A673 (cell line): ENCODE results near the gene RS1. TPM values are rescaled to one million over a fixed set of nuclear protein-coding genes. Genes with fewer than 3 reads are reported as not detected.

ENCODE experiments used
- BruUV-seq: library from RNA; stranded (reverse); fragments of 400-500 nt; replicated peaks from 2 replicates; lab custom pipeline; 2021; lab: Mats Ljungman, UMichigan
- CTCF ChIA-PET: fragments of 300-600 bp; sonication (Branson Sonifier 250); formaldehyde crosslinking; loops from one replicate; lab custom pipeline; 2022; ENCODE audit warnings: antibody characterized with exemption; lab: Charles Lee
- POLR2A ChIA-PET: fragments of 300-600 bp; sonication (Branson Sonifier 250); formaldehyde crosslinking; loops from one replicate; lab custom pipeline; 2022; ENCODE audit warnings: antibody characterized with exemption; ENCODE audit not compliant: low non-redundant PET; lab: Charles Lee
- DNase-seq: peaks from one replicate; pipeline ENCODE4 v3.0.0-alpha.2; 2015; ENCODE audit warnings: low spot score
- H3K27ac ChIP-seq: fragments of 200-600 bp; sonication (generic); 2 replicates; pipeline ENCODE4 v1.5.1; 2016; ENCODE audit warnings: mixed run types, low read depth, mild to moderate bottlenecking, mixed read lengths, antibody characterized with exemption, low read length; ENCODE audit not compliant: poor library complexity, severe bottlenecking
- H3K27me3 ChIP-seq: fragments of 200-600 bp; sonication (generic); replicated peaks from 2 replicates; pipeline ENCODE4 v1.6.1; 2017; ENCODE audit warnings: mixed run types, low read depth, mild to moderate bottlenecking, mixed read lengths, antibody characterized with exemption, low read length; ENCODE audit not compliant: insufficient read depth, poor library complexity
- H3K36me3 ChIP-seq: fragments of 200-600 bp; sonication (generic); 2 replicates; pipeline ENCODE4 v1.6.1; 2016; ENCODE audit warnings: mixed run types, mild to moderate bottlenecking, mixed read lengths, antibody characterized with exemption, low read length; ENCODE audit not compliant: insufficient read depth, poor library complexity, severe bottlenecking
- H3K4me1 ChIP-seq: fragments of 200-600 bp; sonication (generic); 2 replicates; pipeline ENCODE4 v1.6.1; 2017; ENCODE audit warnings: mixed run types, mild to moderate bottlenecking, mixed read lengths, antibody characterized with exemption, low read length; ENCODE audit not compliant: insufficient read depth, poor library complexity, severe bottlenecking
- H3K4me3 ChIP-seq: fragments of 200-600 bp; sonication (generic); 2 replicates; pipeline ENCODE4 v1.5.1; 2016; ENCODE audit warnings: low read depth, mixed run types, mild to moderate bottlenecking, mixed read lengths, low read length; ENCODE audit not compliant: poor library complexity, severe bottlenecking
- H3K9me3 ChIP-seq: fragments of 200-600 bp; sonication (generic); 2 replicates; pipeline ENCODE4 v1.6.1; 2016; ENCODE audit warnings: mixed run types, low read depth, mild to moderate bottlenecking, mixed read lengths, antibody characterized with exemption, low read length; ENCODE audit not compliant: poor library complexity, severe bottlenecking
- CTCF ChIP-seq: fragments of 300-800, 200-600 bp; sonication (generic); conservative IDR thresholded peaks from 2 replicates; pipeline ENCODE4 v1.5.1; 2017; ENCODE audit warnings: low read depth, mild to moderate bottlenecking, antibody characterized with exemption, low read length, moderate library complexity, mixed read lengths
- EZH2 ChIP-seq: fragments of 200-600 bp; sonication (generic); IDR thresholded peaks from 2 replicates; pipeline ENCODE4 v1.6.1; 2017; ENCODE audit warnings: borderline replicate concordance, low read depth, mild to moderate bottlenecking, mixed read lengths, antibody characterized with exemption, low read length; ENCODE audit not compliant: poor library complexity, severe bottlenecking
- intact Hi-C: fragments of 100-400 bp; cut with micrococcal nuclease; formaldehyde crosslinking; loops from one replicate; pipeline ENCODE4 v1.10.0; 2022; ENCODE audit not compliant: unreplicated experiment
- total RNA-seq: library from RNA; stranded (reverse); gene quantifications from 2 replicates; pipeline ENCODE4 v1.2.3, GENCODE V29; 2021

RS1 gene
- total RNA-seq, 1 experiment from 2014 or later: not detected

GRCh38 chrX:18692541-18692940 is 20.6 kb upstream of the RS1 start:
- no peak for TF ChIP-seq CTCF
- TF ChIP-seq EZH2: no peak
- Histone ChIP-seq H3K4me1 (no peaks in the 10 kb centered on the region), H3K4me3 (no peak overlapping the region), H3K27ac (no peak overlapping the region), H3K36me3 (no peaks in the 10 kb centered on the region), H3K9me3 (no peaks in the 10 kb centered on the region), H3K27me3 (peaks cover 6% of the 10 kb centered on the region)
- ChIA-PET POLR2A (no interaction called here), CTCF (no interaction called here)
- BruUV-seq: no TSS peak
- intact Hi-C loops: no loop called here
- no peak for DNase-seq

GRCh38 chrX:18691431-18691830 is 19.5 kb upstream of the RS1 start:
- Histone ChIP-seq H3K36me3 (no peaks in the 10 kb centered on the region), H3K27me3 (peaks cover 6% of the 10 kb centered on the region), H3K27ac (no peak overlapping the region), H3K9me3 (no peaks in the 10 kb centered on the region), H3K4me1 (no peaks in the 10 kb centered on the region), H3K4me3 (no peak overlapping the region)
- TF ChIP-seq EZH2 (no peak), CTCF (no peak)
- intact Hi-C loops: no loop called here
- ChIA-PET CTCF (no interaction called here), POLR2A (no interaction called here)
- DNase-seq: no peak
- no TSS peak for BruUV-seq

- DNase-seq: no peak
- ChIA-PET POLR2A (no interaction called here), CTCF (no interaction called here)
- no peak overlapping the region for H3K4me3 ChIP-seq
- H3K27ac ChIP-seq: no peak overlapping the region
- no peaks in the 10 kb centered on the region for H3K4me1 ChIP-seq
- H3K9me3 ChIP-seq: no peaks in the 10 kb centered on the region
- intact Hi-C loops: no loop called here
- peaks cover 6% of the 10 kb centered on the region for H3K27me3 ChIP-seq
- TF ChIP-seq EZH2: no peak
- no peak for TF ChIP-seq CTCF
- BruUV-seq: no TSS peak
- H3K36me3 ChIP-seq: no peaks in the 10 kb centered on the region
Observed at GRCh38 chrX:18687856-18688495, 16.1 kb upstream of the RS1 start.
